Choroid plexus epithelial cell (primary cell): ENCODE data around the gene CNTN5.

Source experiments
- DNase-seq: peaks from one replicate; pipeline ENCODE4 v3.0.0-alpha.2; 2010; ENCODE audit warnings: low read depth
- H3K4me3 ChIP-seq: 2 replicates; pipeline ENCODE4 v1.5.1; 2011; ENCODE audit warnings: low read depth, mild to moderate bottlenecking, control low read depth, low read length, moderate library complexity
- TF ChIP-seq, protein P1 (sequence below): conservative IDR thresholded peaks from 2 replicates; pipeline ENCODE4 v1.5.1; 2011; ENCODE audit warnings: low read depth, mild to moderate bottlenecking, control low read depth, inconsistent platforms, low read length, moderate library complexity

CNTN5 gene

DNA sequence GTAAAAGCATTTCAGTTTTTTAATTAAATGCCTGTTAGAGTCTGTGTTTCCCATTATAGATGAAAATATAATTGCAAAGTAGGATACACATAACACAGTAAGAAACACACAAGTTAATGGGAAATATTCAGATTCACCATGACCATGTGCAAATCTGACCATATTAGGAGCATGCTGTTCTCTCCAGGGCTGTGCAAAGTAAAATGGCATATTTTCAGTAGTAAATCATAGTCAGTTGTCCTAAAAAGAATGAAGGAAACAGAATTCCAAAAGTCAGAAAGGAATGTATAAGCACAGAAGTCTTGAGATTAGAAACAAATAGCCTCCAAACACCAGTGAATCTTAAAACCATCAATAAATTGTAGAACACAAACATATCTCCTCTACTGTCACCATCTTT is 44.4 kb downstream of the CNTN5 start:
- TF ChIP-seq, protein P1, sequence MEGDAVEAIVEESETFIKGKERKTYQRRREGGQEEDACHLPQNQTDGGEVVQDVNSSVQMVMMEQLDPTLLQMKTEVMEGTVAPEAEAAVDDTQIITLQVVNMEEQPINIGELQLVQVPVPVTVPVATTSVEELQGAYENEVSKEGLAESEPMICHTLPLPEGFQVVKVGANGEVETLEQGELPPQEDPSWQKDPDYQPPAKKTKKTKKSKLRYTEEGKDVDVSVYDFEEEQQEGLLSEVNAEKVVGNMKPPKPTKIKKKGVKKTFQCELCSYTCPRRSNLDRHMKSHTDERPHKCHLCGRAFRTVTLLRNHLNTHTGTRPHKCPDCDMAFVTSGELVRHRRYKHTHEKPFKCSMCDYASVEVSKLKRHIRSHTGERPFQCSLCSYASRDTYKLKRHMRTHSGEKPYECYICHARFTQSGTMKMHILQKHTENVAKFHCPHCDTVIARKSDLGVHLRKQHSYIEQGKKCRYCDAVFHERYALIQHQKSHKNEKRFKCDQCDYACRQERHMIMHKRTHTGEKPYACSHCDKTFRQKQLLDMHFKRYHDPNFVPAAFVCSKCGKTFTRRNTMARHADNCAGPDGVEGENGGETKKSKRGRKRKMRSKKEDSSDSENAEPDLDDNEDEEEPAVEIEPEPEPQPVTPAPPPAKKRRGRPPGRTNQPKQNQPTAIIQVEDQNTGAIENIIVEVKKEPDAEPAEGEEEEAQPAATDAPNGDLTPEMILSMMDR = no peak

DNA sequence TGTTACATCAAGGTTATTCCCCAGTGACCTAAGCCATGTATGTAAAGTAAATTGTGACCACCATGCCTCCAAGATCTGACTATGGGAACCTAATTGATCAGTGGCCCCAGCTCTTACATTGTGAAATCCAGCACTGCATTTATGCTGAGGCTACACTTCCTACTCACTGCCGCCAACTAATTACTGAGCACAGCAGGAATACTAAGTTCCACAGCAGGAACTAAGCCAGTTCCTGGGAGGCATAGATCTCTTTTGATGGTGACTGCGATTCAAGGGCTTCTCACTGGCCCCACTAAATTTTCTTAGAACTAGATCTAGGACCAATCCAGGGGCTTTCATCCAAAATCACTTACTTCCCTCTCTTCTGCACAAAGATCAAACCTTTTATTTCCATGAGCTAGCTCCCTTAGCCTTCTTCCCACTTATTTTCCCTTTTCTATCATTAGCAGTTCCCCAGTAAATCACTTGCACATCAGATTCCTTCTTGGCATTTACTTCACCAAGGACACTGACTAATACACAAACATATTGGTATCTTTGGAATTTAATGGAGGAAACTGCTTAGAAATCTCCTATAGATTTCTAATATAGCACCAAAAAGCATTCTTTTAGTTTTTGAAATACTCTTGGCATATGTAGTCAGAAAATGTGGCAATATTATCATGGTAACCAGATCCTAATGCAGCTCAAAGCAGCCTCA is 46.0 kb downstream of the CNTN5 start:
- peak; percentile 12 for DNase-seq
- TF ChIP-seq, protein P1 = no peak
- no peak overlapping the region for H3K4me3 ChIP-seq

More for the DNA sequence above, 44.4 kb downstream of the CNTN5 start:
- DNase-seq = peak; percentile 30
- no peak overlapping the region for H3K4me3 ChIP-seq

DNA sequence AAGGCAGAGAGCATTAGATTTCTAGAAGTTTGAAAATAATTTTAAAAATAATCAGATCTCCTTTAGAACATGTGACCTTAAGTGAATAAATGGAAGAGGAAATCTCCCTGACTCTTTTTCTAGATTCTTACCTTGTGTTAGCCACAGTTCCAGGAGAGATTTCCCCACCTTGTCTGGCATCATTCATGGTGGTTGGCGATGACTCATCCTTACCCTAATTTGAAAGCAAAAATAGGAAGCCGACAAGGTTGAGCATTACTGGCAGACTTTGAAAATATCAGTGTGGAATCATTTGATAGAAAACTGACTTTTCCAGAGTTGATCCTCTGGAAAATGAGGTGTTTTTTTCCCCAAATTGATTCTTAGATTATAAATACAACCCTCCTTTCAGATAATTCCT is 48.1 kb downstream of the CNTN5 start:
- no peak for DNase-seq
- TF ChIP-seq, protein P1 = no peak
- no peak overlapping the region for H3K4me3 ChIP-seq

DNA sequence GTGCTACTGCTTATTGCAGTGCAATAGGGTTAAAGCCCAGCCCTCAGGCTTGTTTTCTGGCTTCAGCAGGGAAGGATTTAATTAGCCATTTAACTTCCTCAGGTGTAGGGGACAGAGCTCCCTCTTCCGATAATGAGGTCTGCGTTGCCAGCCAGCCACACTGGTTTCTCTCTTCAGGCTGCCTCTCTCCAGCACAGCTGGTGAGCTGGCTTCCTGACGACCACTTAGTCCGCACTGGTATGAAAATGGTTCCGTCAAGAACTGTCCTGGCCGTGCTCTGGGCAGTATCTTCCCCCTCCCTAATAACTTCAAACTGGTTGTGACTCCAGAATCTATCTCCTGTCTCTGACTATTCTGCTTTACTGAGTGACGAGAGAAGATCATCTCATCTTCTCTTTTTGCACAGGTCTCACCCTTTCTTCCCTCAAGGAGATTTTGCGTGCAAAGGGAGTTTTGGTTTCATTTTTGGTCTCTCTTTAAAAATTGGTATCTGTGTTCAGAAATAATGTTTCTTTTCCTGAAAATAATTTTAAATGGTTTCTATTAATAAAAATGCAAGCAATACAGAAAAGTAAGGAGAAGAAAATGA is 49.2 kb downstream of the CNTN5 start:
- peak; percentile 57 for DNase-seq
- TF ChIP-seq, protein P1 = peak; percentile 25
- H3K4me3 ChIP-seq = peak overlapping the region; percentile 68

DNA sequence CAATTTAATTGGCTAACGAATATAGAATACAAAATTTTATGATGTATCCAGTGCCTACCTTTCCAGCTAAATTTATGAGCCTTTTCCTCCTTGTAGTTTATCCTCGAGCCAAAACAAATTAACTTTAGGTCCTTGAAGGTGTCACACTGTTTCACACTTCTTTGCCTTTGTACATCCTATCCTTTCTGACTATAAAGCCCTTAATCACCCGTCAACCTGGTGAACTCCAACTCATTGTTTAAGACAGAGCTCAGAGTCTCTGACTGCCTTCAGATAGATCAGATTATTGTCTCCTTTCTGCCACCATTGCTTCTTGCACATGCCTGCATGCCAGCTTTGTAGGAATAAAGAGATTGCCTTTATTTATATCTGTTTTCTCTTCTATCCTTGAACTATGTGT is 58.8 kb downstream of the CNTN5 start:
- no peak for DNase-seq
- TF ChIP-seq, protein P1 = no peak
- H3K4me3 ChIP-seq = no peak overlapping the region

DNA sequence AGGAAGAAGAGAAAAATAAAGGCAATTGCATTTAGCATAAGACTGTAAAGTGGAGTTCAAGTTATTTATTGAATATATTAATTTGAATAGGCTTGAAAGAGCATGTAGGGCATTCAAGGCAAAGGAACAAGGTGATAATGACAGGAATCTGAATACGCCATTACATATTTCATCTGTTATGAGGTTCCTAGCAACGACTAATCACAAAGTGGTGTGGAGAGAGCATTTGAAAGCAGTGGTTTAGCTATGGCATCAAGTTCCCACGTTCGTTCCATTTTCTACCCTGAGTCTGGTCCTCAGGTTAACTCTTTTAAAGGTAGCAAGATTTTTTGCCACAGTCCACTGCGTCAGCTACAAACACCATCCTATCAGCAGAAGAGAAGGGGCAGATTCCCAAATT is 59.4 kb downstream of the CNTN5 start:
- no peak overlapping the region for H3K4me3 ChIP-seq
- TF ChIP-seq, protein P1 = no peak
- DNase-seq = no peak

DNA sequence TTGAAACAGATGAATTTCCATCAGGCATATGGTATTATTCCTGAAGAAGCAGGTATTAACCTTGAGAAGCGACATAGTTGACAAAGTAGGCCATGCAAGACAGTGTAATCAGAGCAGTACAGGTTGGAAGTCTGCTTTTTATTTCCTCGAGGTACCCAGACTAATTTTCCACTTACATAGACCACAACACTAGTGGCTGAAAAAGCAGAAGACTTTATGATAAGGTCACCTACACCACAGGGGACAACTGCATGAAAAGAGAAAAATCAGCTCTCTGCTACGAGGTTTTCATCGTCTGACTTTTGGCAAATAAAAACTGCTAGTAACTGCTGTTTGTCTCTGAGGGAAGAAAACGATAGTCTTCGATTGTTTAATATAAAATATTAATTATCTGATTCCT is 77.5 kb downstream of the CNTN5 start:
- TF ChIP-seq, protein P1 = no peak
- no peak overlapping the region for H3K4me3 ChIP-seq
- DNase-seq = no peak
